SK-N-SH treated with all-trans-retinoic acid at 6 μM for 48 hours (cell line): ENCODE results near the gene IQSEC1.

Experiments used
- CSDC2 ChIP-seq: fragments of 250-450 bp; sonication (Bioruptor Pico); IDR thresholded peaks from 2 replicates; pipeline ENCODE4 v1.5.0; 2020; ENCODE audit warnings: mild to moderate bottlenecking, moderate library complexity
- CSRNP3 ChIP-seq: fragments of 250-450 bp; sonication (Bioruptor Pico); IDR thresholded peaks from 2 replicates; pipeline ENCODE4 v1.5.1; 2021; ENCODE audit warnings: mild to moderate bottlenecking, moderate library complexity
- PATZ1 ChIP-seq: fragments of 250-450 bp; sonication (Bioruptor Pico); IDR thresholded peaks from 2 replicates; pipeline ENCODE4 v1.8.0; 2020; ENCODE audit warnings: mild to moderate bottlenecking, moderate library complexity, borderline replicate concordance
- TF ChIP-seq, protein P1 (sequence below): fragments of 250-450 bp; sonication (Bioruptor Pico); IDR thresholded peaks from 2 replicates; pipeline ENCODE4 v1.5.1; 2020; ENCODE audit warnings: low read depth, mild to moderate bottlenecking, moderate library complexity

GRCh38 chr3:13121553-13122001, 48.3 kb upstream of the IQSEC1 start:
- TF ChIP-seq PATZ1 (CRISPR knock-in tag) (no peak), CSRNP3 (CRISPR knock-in tag) (no peak), CSDC2 (CRISPR knock-in tag) (no peak)
- TF ChIP-seq, protein P1, sequence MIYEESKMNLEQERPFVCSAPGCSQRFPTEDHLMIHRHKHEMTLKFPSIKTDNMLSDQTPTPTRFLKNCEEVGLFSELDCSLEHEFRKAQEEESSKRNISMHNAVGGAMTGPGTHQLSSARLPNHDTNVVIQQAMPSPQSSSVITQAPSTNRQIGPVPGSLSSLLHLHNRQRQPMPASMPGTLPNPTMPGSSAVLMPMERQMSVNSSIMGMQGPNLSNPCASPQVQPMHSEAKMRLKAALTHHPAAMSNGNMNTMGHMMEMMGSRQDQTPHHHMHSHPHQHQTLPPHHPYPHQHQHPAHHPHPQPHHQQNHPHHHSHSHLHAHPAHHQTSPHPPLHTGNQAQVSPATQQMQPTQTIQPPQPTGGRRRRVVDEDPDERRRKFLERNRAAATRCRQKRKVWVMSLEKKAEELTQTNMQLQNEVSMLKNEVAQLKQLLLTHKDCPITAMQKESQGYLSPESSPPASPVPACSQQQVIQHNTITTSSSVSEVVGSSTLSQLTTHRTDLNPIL (CRISPR knock-in tag): no peak
